ENCODE data around the gene IFNAR2.
"Not testable (repeated sequence)": the region's sequence is repeated elsewhere in the genome, so short reads cannot be mapped to it uniquely, and the experiment has no call there.

Gene IFNAR2

DNA sequence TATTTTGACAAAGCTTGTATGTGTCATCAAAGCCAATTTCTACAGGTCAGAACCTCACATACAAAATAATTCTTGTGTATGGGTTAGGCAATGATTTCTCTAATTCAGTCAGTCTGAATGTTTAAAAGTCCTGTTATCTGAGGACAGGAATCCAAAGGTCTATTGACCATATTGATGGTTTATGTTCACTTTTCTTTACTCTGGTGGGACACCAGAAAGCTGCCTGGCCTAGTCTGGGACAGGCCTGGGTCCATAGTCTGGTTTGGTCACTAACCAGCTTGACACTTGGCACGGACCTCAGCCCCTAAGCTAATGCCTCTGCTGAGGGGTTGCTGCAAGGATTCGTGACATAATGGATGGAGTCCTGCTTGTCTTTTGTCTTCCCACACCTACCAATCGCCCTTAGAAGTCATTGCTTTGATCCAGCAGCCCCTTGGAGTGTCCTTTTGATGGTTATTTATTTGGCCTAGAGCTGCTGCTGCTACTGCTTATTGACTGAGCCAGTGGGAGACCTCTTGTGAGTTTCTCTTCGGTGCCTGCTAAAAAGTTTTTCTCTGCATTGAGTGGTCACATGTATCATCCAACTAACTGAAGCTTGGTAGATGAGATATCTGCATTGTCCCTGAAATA lies 15.7 kb downstream of the IFNAR2 start:
- no peak for DNase-seq

DNA sequence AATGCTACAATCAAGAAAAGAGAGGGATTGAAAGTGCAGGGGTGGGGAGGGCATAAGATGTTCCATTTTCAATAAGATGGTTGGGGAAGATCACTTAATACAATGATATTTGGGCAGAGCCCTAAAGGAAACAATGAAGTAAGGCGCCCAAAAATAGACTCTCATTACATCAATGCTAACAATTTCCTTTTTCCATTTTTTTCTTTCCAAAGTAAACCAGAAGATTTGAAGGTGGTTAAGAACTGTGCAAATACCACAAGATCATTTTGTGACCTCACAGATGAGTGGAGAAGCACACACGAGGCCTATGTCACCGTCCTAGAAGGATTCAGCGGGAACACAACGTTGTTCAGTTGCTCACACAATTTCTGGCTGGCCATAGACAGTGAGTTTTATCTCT lies 16.8 kb downstream of the IFNAR2 start:
- DNase-seq = no peak

DNA sequence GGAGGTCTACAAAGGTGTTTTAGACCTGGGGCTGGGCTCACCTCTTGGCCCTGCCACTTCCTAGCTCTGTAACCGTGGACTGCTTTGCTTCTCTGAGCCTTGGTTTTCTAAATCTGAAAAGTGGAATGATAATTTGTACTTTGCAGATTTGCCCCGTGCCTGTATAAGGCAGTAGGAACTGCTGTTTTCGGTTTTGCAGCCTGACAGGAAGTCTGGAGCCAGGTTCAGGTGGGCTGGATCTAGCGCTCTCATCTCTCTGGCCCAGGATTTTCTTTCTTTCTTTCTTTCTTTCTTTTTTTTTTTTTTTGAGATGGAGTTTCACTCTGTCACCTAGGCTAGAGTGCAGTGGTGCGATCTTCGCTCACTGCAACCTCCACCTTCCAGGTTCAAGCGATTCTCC lies 17.2 kb downstream of the IFNAR2 start:
- no peak for DNase-seq

DNA sequence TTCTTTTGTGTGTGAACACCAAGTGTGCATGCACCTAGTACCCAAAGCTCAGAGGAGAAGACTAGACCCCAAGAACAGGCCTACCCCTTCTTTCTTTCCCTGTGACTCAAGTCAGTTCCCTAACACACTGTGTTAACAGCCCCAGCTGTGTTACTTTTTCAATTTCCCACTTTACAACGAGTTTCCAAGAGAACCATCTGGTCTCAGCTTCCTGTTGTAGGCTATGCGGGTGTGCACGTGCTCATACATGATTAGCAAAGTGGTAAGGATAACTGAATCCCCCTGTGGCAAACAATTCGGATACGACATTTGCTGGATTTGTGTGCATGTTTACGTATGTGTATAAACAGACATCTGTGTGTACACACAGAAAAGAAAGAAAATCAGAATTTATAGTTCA lies 17.9 kb downstream of the IFNAR2 start:
- no peak for DNase-seq

DNA sequence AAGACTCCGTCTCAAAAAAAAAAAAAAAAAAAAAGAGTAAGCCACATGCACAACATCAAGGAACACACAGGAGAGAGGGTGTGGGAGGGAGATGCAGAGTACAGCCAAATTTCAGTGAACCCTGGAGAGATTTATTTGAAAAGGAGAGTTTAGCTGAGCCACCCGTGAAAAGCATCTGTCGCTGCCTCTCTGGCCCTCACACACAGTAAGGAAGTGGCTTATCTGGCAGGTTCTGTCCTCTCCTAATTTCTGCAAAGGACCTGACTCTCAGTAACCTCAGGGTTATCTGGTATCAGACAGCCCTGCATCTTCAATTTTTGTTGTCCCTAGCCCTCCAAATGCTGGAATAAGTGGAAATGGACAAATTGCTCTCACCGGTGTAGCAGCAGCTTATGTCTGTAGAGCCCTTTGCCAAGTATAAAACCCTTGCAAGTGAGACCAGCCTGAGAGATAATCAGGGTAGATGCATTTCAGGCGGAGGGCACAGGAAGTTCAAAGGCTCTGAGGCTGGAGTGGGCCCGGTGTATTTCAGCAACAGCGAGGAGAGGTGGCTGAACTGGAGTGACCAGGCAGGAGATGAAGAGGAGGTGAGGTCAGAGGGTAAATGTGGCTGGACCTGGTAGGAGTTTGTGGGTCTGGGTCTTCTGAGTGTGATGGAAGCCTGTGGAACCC lies 19.7 kb downstream of the IFNAR2 start:
- DNase-seq = no peak

DNA sequence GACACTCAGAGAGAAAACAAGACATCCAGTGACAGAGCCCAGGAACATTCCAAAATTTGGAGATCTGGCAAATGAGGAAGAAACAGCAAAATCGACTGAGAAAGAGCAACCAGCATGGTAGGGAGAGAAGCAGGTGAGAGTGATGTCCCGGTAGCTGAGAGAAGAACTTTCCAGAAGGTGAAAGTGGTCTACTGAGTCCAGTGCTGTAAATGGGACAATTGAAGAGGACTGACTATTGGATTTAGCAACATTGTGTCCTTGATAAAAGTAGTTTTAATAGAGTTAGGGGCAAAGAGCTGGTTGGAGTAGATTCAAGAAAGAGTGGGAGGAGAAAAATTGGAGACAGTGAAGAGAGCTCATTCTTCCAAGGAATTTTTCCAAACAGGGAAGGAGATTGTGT lies 21.4 kb downstream of the IFNAR2 start:
- no peak for DNase-seq

DNA sequence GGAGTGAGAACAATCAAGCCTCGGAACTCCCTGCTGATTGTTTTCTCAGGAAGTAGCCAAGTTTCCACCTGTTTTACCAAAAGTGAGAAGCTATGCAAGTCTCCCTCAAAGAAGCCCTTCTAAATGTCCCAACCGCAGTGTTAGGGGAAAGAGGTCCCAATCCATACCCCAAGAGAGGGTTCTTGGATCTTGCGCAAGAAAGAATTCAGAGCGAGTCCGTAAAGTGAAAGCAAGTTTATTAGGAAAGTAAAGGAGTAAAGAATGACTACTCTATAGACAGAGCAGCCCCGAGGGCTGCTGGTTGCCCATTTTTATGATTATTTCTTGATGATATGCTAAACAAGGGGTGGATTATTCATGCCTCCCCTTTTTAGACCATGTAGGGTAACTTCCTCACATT lies 23.6 kb downstream of the IFNAR2 start:
- not testable (repeated sequence) for DNase-seq

DNA sequence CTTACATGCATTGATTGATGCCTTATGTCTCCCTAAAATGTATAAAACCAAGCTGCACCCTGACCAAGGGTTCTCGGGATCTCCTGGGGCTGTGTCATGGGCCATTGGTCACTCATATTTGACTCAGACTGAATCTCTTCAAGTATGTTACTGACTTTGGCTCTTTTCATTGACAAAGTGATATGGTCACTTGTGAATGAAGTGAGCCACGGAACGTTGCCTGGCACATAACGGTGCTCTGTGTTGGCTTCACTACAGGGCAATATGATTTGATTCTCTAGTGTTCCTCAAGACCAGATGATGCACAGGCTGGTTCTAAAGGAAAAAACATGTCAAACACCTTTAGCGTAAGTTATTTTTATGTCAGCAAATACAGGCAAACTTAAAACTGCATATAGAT lies 25.0 kb downstream of the IFNAR2 start:
- DNase-seq = no peak

DNA sequence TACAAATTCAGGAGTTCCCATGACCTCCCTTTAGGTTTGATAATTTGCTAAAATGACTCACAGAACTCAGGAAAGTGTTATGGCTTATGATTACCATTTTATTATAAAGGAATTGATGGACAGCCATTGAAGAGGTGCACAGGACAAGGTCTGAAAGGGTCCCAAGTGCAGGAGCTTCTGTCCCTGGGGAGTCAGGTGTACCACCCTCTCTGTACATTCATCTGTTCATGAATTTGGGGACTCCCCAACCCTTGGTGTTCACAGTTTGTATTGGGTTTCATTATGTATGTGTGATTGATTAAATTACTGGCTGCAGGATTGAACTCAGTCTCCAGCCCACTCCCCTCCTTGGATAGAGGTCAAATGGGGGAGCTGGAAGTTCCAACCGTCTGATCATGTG lies 25.7 kb downstream of the IFNAR2 start:
- no peak for DNase-seq

DNA sequence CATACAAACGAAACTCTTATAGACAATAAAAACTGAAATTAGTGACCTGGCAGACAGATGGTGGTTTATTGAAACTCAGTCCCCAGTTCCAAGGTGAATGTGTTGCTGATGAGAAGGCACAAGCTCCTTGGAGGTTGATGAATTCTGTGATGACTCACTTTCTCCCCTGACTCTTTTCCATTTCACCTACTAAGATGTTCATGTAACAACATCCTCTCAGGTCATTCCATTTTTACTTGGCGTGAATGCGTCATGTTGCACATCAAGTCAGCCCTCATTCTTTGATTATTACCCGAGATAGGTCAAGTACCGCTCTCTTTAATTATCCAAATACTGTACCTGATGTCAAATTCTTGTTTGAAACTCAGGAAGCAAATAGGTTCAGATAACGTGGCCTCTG lies 26.3 kb downstream of the IFNAR2 start:
- no peak for DNase-seq

DNA sequence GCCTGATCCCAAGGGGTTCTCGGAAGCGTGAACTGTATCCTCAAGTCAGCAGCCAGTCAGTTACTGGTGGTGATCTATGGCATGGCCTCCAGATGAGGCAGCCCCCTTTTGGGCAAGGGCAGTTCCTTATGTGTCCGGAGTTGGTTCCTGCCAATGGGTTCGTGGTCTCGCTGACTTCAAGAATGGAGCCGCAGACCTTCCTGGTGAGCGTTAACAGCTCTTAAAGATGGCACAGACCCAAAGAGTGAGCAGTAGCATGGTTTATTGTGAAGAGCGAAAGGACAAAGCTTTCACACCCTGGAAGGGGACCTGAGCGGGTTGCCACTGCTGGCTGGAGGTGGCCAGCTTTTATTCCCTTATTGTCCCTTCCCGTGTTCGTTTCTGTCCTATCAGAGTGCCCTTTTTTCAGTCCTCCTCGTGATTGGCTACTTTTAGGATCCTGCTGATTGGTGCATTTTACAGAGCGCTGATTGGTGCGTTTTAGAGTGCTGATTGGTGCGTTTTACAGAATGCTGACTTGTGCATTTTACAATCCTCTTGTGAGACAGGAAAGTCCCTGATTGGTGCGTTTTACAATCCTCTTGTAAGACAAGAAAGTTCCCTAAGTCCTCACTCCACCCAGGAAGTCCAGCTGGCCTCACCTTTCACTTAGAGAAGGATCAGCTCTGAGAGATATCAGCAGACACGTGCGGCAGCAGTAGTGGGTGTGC lies 27.5 kb downstream of the IFNAR2 start:
- no peak for DNase-seq

DNA sequence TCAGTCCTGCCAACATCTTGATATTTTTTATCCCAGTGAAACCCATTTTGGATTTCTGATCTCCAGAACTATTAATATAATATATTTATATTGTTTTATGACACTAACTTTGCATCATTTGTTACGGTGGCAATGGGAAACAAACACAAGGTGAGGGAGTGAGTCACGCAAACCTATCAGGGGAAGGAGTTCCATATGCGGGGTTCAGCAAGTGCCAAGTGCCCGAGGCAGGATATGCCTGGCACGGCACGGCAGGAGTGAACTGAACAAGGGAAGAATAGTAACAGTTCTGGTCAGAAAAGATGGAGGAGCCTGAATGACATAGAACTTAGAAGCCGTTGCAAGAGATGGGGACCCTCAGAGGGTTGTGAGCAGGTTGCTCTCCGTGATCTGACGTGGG lies 28.7 kb downstream of the IFNAR2 start:
- no peak for DNase-seq

DNA sequence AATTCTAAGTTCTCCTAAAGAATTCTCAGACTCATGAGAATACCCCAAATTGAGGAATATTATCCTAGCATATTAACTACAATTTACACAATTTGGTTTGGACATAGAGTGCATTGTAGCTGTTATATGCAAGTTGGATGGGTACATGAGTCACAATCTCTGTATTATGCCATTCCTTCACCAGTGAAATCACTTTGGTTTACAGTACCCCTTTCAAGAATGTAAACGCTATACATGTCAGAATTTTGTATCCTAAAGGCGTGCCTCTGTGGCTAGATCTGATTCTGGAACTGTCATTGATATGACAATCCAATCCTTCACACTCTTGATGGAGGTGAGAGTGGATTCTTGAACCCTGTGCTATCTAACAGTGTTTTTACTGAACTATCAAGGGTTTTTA lies 29.7 kb downstream of the IFNAR2 start:
- DNase-seq = peak; percentile 21

DNA sequence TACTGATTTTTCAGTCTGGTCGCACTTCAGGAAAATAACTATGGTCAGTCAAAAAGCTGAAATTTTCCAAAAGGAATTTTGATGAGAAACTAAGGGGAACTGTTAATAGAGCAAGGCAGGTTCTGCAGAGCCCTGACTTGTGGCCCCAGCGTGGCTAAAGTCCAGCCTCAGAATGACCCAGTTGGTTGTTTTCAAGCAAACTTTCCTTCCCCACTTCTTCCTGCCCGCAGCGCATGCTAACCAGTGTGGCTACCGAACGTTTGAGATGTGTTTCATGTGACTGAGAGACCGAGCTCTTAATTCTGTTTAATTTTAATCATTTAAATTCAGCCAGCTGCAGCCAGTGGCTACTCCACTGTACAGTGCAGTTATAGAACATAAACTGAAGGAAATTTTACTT lies 30.3 kb downstream of the IFNAR2 start:
- DNase-seq = no peak

DNA sequence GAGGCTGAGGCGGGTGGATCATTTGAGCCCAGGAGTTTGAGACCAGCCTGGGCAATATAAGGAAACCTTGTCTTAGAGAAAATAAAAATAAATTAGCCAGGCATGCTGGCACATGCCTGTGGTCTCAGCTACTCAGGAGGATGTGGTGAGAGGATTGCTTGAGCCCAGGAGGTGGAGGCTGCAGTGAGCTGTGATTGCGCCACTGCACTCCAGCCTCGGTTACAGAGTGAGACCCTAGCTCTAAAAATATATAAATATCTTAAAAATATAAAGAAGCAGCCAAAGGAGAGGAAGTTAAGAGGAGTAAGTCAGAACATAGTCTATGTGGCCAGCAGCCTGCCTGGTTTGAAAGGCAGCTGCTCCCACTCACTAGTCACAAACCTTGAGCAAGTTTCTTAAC lies 31.9 kb downstream of the IFNAR2 start:
- DNase-seq = peak; percentile 41

DNA sequence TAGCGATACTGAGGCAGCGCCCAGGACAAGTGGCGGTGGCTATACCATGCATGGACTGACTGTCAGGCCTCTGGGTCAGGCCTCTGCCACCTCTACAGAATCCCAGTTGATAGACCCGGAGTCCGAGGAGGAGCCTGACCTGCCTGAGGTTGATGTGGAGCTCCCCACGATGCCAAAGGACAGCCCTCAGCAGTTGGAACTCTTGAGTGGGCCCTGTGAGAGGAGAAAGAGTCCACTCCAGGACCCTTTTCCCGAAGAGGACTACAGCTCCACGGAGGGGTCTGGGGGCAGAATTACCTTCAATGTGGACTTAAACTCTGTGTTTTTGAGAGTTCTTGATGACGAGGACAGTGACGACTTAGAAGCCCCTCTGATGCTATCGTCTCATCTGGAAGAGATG lies 33.2 kb downstream of the IFNAR2 start:
- DNase-seq = no peak

DNA sequence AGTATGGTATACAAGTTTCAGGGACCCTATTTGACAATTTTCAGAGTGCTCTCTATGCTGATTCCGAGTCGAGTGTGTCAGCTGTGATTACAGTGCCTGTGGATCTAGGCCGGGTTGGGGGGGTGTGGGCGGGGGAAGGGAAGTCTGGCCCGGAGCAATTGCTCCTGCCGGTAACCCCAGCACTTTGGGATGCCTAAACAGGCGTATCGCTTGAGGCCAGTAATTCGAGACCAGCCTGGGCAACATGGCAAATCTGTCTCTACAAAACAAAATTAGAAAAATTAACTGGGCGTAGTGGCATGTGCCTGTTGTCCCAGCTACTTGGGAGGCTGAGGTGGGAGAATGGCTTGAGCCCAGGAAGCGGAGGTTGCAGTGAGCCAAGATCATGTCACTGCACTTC lies 34.8 kb downstream of the IFNAR2 start:
- no peak for DNase-seq

DNA sequence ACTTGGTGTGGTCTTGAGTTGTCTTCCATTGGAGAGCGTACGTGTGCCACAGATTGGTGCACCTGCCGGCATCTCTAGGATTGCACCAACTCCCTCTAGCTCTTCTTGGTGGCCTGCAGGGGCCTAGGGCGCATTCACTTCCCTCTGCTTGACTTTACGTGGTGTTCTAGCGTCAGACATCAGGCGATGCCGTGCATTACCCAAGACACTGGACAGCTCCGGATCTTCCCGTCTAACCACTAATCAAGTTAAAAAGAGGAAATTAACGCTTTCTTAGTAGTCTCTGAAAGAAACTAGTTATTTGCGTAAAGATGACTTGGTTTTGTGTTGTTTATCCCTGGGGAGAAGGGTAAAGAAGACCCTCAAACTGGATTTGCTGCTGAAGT lies 35.9 kb downstream of the IFNAR2 start:
- DNase-seq = no peak

DNA sequence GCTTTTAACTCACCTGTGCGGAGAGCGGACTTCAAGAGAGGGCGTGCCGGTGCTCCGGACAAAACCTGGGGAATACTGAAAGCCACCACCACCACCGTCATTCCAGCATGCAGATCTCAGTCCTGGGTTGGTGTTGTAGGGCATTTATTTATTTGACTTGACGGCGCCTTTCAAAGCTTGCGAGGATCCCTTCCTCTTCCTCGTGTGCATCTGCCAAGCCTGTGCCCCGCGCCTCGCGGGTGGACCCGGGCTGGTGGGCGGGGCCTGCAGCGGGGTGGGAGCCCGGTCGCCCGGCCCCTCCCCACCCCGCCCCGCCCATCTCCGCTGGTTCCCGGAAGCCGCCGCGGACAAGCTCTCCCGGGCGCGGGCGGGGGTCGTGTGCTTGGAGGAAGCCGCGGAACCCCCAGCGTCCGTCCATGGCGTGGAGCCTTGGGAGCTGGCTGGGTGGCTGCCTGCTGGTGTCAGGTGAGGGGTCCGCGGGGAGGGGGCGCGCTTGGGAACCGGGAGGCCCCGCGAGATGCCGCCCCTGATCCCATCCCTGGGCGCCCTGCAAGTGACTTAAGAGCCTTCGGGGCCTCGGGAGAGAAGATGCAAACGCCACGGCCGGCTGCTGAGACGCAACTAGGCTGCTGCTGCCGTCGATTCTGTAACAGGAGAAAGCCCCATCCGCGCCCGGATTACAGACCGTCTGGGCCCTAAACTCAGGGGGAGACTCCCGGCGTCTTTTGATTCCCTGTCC lies 36.5 kb downstream of the IFNAR2 start, which contains the start of gene IL10RB:
IL10RB (plus strand) TSS at position 318 of the 739 bp plus-strand sequence; CDS start at position 417, 99 bp downstream.
- DNase-seq = peak; percentile 57

DNA sequence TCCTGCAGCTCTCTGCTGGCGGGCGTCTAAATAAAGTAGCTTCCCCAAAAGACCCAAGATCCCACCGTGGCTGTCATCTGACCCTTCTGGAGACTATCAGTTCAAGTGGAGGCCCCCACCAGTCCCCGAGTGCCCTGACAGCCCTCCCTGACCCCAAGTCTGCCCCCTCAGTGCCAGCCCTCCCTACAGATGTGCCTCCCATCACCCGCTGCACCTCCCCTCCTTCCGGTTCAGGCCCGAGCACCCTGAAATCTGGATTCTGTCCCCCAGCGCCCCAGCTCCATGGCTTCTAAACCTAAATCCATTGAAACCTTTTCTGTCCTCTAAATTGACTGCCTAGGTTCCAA lies 37.0 kb downstream of the IFNAR2 start:
- DNase-seq = no peak

DNA sequence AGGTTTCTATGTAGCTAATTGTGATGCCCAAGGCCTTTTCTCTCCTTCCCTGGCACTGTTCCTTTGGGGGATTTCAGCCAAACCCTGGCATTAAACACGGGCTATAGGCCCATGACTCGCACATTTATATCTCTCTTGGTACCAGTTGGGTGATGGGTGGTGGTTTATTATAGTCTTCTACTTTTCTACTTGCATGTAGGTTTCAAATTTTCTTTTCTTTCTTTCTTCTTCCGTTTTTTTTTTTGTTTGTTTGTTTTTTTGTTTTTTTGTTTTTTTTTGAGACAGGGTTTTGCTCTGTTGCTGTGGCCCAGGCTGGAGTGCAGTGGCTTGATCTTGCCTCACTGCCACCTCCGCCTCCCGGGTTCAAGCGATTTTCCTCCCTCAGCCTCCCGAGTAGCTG lies 37.5 kb downstream of the IFNAR2 start:
- DNase-seq = no peak

DNA sequence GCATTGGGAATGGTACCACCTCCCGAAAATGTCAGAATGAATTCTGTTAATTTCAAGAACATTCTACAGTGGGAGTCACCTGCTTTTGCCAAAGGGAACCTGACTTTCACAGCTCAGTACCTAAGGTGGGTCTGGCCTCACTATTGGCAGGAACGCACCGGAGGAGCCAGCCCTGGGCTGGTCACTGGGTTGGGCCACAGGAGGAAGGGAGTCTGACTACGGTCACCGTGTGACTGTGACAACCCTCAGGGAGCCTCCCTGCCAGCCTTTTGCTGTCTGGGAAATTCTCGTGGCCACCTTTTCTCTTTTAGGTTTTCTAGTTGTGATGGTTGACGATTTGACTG lies 38.6 kb downstream of the IFNAR2 start:
- DNase-seq = no peak

DNA sequence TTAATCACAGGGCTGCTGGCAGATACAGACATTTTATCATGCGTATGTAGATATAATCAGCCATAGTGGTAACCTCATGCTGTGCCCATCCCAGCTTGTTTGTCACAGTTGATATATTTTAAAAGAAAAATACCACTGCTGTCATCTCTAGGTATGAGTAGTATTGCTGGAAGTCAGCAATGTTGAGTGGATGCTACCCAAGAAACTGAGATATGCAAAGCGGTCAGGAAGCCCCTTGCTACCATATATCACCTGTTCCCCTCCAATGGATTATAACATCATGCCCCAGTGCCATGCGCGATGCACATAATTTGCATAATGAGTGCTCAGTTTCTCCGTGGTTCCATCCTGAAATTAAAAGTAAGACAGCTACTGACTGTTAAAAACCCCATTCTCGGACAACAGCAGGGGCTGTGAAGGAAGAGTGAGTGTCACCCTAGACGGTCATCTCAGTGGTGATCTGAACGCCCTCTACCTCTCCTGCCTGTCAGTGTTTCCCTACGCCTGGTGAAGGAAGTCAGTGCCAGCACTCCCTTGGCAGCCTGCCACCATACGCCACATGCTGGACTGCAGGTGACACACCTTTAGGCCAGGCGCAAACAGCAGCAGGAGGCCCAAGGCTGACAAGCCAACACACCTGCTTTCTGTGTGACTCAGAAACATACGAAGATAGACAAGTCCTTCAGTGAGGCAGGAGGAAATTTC lies 39.2 kb downstream of the IFNAR2 start:
- DNase-seq = no peak
